ENCODE data around the gene VGLL2.

VGLL2 gene

DNA sequence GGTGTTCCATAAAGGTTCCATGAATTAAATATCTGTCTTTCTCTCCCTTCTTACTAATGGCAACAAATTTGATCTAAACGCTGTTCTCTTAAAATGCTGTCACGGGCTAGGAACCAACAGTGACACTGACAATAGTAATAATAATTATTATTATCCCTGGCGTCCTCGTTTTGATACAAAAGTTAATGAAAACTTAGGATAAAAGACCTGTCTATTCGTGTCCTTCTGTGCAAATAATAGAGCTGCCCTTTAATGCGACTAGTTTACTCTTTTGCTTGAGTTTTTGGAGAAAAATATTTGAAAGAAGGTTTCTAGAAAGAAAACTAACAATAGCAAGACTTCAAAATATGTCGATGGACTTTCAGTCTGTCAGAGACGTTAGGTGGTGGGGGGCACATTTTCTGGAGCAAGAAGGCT is 4.3 kb downstream of the VGLL2 start:
- no peak for DNase-seq

DNA sequence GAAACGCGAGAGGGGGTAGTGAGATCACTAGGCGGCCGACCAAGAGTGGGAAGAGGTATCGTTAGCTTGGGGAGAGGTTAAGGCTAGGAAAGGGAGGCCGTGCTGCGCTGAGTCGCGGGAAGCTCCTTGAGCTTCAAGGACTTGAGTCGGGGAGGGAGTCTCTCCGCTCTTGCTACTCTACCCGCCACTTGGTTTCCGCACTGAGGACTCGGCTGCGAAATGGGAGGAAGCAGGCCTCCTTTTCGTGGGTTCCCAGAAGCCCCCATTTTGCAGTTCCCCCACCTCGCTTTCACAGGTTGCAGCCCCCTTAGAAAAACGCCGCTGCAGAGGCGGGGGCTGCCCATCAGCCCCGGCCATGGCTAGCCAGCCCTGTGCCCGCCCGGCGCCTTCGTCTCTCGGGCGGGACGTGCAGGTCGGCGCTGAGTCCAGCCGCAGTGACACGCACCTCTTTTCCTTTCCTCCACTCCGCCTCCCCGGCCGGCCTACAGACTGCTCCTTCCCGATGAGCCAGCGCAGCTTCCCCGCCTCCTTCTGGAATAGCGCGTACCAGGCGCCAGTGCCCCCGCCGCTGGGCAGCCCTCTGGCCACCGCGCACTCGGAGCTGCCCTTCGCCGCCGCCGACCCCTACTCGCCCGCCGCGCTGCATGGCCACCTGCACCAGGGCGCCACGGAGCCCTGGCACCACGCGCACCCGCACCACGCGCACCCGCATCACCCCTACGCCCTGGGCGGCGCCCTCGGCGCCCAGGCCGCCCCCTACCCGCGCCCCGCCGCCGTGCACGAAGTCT is 4.9 kb downstream of the VGLL2 start:
- DNase-seq: no peak

DNA sequence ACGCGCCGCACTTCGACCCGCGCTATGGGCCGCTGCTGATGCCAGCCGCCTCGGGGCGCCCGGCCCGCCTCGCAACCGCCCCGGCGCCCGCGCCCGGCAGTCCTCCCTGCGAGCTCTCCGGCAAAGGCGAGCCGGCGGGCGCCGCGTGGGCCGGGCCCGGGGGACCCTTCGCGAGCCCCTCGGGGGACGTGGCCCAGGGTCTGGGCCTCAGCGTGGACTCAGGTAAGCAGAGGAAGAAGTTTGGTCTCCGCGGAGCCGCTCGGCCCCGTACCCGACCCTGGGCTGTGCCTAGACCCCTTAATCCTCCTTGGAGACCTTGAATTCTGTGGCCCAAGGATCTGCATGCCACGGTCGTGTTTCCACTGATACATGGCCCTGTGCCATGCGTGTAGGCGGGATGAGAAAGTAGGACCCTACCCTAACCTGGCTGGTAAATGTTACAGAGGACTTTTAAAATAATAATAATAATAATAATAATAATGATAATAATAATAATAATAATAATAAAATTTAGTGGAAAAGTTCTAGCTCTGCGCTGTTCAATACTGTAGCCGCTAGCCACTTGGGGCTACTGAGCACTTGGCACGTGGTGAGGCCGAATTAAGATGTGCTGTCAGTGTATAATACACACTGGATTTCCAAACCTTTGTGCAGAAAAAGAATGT is 5.6 kb downstream of the VGLL2 start:
- no peak for DNase-seq

DNA sequence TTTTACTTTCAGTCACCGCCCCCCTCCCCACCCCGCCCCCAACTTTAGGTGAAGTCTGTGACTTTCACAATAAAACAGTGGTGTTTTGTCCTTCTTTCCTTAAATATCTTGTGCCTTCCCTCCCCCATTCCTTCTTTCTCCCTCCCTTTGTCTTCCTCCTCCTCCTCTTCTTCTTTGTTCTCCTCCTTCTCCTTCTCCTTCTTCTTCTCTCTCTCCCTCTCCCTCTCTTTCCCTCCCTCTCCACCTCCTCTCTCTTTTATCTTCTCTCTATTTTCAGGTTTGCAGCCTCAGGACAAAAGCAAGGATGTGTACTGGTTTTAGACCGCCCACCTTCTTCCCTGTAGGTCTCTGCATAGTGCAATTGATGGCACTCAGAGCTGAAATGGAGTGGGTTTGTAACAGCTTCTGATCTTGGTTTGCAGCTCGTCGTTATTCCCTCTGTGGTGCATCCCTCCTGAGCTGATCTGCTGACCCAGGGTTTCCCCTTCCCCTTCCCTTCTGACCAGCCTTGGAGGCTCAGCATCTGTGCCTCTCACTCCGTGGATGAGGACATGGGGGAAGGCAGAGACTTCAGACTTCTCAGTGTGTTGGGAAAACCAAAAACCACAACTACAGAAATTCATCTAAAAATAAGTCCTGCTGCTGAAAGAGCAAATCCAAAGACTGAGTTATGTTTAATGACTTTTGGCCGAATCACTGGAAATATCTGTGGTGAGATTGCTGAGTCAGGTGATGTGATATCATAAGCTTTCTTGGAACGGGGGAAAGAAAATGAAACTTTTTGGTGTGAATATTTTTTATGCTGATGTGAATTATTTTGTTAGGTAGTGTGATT is 6.9 kb downstream of the VGLL2 start:
- no peak for DNase-seq

DNA sequence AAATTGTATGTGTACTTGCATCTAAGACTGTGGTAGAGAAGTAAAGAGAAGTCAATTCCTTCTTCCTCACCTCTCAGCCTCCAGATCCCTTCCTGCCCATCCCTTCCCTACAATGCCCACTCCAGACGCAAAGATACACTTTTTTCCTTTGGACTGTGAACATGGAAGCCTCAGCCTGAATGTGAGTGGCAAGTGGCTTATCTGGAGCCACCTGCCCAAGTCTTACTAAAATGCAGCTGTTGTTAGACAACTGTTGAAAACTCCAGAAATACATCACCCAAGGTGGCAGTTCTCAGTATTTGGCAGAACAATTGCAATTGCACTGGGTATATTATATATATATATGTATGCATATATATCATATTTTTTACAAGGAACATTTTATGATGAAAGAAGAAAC is 7.5 kb downstream of the VGLL2 start:
- no peak for DNase-seq

DNA sequence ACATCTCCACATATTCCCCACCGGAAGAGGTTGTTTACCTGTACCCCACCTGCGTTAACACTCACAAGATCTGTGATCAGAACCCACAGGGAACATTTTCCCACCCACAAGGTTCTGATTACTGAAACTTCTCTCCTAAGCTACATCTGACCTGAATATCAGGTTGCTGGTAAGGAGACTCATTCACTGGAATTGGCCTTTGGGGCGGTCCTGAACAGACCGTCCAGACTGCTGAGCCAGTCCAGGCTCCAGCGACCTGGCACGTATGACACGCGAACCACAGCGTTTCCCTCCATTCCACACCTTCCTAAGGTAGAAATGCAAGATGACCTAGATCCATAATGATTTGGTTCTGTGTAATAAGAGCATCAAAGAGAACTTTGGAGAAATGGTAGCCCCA is 9.8 kb downstream of the VGLL2 start:
- DNase-seq: no peak

DNA sequence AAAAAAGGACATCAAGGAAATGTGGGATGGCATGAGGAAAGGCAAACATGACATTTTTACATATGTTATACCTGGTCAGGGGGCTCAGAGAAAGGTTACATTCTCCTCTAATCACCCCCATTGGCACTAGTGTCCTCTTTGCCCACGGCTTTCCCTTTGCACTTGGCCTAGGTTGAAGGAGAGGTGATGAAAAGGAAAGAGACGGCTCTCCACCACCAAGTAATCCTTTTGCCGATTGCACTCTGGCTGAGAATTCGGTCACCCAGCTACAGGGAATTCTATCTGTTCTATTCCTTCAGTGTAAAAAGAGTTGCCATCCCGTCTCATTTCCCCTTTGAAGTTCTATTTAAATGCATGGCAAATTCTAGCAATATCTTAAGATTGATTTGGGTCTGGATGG is 10.4 kb downstream of the VGLL2 start:
- DNase-seq: no peak

DNA sequence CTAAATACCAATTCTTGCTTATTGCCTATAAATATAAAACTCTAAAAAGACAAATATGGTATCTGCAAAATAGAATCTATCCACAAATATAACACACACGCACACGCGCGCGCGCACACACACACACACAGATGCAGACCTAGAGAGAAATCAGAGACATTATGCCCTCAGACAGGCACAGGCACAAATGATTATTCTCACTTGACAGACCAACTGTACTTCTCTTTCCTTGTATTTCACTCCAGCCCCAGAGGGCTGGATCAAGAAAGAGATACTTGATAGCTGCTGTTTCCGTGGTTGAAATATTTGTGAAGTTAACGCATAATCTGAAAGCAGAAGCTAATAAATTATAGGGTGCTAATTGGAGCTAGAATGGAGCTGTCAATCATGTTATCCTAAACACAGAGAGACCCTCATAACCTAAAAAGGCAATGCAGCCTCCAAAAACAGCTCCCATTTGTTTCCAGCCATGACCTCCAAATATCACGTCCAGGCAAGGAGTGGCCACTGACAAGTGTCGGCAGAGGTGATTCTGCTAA is 11.5 kb downstream of the VGLL2 start:
- DNase-seq: no peak

DNA sequence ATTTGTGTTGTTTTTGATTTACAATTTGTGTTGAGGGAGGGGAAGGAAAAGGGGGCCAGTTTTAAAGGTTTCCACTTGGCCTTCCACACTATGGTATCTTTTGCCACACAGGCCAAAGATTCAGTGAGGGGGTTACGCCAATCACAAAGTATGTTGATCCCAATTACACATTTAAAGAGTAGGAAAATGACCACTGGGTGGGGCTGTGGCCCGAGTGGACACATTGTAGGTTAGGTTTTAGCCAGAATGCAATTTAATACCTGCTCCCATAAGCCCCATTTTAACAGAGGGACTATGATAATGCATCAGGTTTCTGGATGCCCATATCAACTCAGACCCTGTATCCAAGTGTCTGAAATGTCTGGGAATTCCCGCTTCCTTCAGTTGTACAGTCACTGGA is 15.6 kb downstream of the VGLL2 start:
- DNase-seq: no peak

DNA sequence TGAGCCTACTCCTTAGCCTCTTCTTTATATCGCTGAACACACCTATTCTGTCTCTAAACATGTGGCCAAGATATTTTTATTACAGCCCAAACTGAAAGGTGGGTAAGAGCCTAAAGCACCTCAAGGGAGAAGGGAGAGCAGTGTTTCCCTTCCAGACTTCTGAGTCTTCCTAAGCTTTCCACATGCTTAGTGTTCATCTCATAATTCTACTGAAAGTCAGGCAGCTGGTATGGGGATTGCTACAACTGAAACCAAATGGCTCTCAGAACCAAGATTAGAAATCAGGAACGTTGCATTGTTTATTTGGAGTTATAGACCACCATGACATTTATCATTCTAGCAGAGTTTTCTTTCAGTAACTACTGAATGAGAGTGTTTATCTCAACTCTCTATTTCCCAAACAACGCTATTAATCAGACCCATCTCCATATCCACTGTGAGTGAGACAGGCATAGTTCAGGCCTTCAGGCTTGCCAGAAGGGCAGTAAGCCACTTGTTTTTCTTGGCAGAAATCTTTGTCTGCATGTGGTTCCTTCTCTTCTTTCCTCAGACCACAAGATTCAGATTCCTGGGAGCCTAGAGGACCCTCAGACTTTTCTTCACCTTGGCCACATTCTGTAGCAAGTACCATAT is 22.8 kb downstream of the VGLL2 start:
- DNase-seq: no peak

DNA sequence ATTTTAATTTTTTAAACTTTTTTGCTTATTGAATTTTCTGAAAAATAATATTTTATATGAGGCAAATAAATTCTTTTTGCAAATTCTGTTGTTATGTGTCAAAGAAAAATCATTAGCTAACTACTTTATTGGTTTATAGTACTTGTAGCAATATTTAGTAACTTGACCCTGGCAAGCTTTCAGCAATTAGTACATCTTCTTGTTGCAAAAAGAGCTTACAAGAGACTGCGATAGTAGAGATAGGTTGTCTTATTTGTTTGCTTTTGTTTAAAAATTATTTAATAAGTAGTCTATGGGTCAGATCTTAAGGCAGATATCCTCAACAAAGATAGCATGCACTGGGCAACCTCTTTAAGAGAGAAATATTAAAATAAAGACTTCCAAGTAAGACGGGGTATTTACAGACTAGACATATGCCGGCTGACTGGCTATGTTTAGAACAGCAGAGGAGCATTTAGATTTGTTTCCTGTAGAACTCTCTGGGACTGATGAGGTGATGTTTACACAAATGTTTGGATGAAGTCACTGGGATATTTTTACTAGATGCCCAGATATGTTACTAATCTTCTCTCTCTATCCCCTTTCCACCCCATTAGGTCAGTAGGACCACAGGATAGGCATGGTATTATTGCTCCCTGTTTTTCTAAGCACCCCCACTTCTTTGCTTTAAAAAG is 25.0 kb downstream of the VGLL2 start:
- no peak for DNase-seq

DNA sequence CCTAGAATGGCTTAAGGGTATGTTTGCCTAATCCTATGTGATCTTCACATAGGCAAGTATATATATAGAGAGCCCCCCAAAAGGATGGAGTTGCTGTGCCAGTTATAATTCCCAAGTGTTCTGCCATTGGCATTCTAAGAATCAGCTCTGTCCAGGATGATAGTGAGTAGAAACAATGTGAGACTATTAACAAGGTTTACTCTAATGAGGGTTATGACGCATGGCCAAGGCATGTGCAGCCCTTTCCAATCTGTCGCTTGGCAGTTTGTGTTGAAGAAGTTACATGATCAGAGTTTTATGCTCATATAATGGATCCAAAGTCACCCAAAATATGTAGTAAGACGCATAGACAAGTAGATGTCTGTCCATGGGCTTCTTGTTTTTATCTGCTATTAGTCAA is 33.6 kb downstream of the VGLL2 start:
- DNase-seq: no peak

DNA sequence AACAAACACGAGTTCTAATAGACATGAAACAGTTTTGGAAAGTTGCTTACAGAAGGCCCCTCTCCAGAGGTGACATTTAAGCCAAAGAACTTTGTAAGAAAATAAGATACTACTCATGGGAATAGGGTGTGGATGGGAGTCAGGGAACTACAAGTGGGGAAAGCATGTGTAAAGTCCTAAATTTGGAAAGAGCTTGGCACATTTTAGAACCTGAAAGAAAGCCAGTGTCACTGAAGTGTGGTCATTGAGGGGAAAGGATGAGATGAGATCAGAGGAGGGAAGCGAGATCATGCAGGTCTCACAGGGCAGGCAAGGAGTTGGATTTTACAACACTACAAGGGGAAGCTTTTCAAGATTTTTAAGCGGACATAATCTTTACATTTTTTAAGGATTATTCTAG is 38.0 kb downstream of the VGLL2 start:
- DNase-seq: no peak

DNA sequence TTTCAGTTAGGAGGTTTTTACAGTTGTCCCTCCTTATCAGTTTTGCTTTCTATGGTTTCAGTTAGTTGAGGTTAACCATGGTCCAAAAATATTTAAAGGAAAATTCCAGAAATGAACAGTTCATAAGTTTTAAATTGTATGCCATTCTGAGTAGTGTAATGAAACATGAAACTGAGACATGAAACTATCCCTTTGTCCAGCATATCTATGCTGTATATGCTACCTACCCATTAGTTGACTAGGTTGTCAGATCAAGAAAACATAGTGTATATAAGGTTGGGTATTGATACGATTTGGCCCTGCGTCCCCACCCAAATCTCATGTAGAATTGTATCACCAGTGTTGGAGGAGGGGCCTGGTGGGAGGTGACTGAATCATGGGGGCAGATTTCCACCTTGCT is 39.1 kb downstream of the VGLL2 start:
- no peak for DNase-seq

DNA sequence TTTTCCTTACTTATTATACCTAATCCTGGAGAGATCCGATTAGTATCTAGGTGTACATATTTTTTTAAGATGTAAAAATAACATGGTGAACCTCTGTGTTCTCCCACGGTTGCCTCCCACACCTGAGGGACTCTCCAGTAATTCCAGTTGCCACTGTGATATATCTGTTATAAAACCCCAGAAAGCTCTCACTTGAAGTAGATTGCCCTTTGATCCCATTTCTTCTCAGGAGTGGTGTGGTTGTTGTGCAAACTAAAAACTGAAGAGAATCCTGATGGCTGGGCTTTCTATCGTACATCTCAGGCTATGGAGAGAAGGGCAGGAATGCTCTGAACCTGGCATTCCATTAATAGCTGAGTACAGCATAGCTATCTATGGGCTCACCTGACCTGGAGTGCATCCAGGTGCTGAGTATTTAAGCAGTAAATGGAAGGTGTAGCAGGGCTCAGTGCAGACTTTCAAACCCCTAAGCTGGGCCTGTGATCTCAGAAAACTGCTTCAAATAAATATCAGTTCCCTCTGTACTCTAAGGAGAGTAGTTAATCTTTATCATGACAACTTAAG is 41.0 kb downstream of the VGLL2 start:
- no peak for DNase-seq

DNA sequence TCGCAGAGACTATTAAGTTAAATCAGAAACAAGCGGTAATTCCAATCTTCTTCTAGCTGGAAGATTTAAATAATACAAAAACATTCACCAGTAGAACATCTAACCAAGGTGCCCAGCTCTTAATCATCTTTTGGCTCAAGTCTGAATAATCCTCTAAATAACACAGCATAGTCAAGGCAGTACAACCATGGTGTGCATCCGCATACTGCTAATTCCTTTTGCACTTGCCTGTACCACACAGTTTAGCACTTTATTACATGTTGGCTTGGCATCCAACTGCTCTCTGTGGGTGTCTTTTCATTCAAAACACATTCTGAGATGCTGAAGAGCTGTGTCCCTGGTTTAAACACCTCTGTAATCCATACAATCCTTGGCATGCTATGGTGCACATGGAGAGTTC is 42.3 kb downstream of the VGLL2 start:
- DNase-seq: no peak

DNA sequence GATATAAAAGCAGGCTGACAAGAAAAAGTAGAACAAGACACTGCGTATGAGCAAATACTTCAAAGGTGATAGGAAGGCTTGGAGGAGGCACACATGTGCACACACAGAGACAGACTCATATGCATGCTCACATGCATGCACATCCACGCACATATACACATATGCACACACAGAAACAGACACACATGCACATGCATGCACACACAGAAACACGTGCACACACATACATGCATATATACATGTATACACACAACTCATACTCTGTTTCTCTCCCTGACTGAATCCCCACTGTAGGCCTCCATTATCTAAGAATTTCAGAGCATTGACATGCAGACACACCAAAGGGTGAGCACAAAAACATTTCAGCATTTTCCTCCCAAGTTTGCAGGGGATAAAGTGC is 43.7 kb downstream of the VGLL2 start:
- no peak for DNase-seq

DNA sequence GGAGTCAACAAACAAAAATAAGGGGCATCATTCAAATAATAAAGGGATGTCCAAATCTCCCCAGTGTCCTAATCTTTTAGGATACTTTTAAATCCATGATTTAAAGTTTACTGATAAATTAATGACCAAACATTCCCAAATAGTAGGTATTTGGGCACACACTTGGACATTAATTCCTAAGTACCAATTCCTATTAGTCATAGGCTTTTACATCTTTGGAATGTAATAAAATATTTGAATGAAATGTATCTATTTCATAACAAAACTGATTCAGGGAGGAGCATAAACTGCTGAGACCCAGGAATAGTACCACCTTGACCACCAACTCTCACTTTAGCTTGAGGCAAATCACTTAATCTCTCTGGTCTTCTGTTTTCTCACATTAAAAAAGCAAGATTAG is 44.3 kb downstream of the VGLL2 start:
- DNase-seq: no peak

DNA sequence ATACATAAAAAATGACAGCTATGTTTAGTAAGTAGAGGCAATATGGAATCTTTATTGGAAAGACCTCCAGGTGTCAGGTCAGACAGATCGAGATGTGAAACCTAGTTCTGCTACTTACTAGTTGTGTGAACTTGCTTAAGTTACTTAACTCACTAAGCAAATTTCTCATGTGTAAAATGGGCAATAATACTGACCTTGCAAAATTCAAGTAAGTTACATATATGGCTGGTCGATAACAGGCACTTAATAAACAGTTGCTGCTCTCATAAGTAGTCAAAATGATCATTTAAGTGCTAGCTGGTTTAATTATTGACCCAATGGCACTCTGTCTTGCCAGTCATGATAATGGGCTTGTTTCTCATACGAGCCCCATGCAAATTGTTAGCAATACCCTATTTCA is 46.0 kb downstream of the VGLL2 start:
- DNase-seq: no peak

DNA sequence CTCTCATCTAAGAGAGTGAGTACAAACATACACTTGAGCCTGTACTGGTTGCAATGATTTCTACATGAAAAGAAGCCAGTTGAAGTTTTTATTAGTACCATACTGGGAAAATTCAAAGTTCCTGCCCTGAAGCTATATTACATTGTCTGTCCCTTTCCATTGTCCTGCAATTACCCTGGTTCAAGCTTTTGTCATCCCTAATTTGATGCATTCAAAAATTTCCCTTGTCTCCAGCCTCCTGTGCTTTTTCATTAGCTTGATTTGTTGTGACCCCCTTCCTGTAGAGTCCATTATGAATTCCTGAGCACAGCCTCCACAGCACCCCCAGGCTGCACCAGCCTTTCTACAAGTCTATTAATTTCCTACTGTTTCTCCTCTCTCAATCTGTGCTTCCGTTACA is 46.4 kb downstream of the VGLL2 start:
- DNase-seq: no peak

DNA sequence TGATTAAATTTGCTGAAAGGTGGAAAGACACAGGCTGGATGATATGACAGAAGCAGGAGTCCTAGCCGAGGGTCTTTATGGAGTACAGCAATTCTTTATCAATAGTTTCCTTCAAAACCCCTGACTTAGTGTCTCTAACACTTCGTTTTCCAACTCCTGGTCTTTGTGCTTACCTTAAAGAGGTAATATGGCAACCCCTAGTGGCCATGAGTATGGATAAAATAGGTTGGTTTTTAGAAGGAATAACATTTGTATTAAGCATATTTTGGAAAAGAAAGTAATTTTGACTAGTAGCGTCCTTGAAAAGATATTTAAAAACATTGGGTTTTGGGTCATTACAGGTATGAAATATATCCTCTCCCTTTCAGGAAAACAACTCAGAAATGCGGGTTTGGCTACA is 51.9 kb downstream of the VGLL2 start:
- DNase-seq: no peak
